GM23338 (cell line): Measurements from ENCODE around the gene BTBD9. TPM values are rescaled to one million over a fixed set of nuclear protein-coding genes. Genes with fewer than 3 reads are reported as not detected.

Experiments
- ATAC-seq: fragments of 200-7000 bp; cut with Tn5 transposase; 3 replicates; pipeline ENCODE4 v1.9.1; 2020
- DNase-seq: peaks from one replicate; pipeline ENCODE4 v3.0.0-alpha.2; 2015; ENCODE audit warnings: low spot score
- H2AFZ ChIP-seq: fragments of 200-600 bp; sonication (generic); 2 replicates; pipeline ENCODE4 v1.8.0; 2016; ENCODE audit warnings: antibody characterized with exemption, mild to moderate bottlenecking, moderate library complexity
- H3F3A ChIP-seq: fragments of 200-600 bp; sonication (generic); replicated peaks from 2 replicates; pipeline ENCODE4 v1.8.0; 2017; ENCODE audit warnings: antibody characterized with exemption, mixed run types, low read depth
- H3K27ac ChIP-seq: fragments of 200-600 bp; sonication (generic); 2 replicates; pipeline ENCODE4 v1.6.1; 2016; ENCODE audit warnings: low read depth
- H3K27me3 ChIP-seq: fragments of 200-600 bp; sonication (generic); 2 replicates; pipeline ENCODE4 v1.8.0; 2016; ENCODE audit warnings: mild to moderate bottlenecking, mixed run types, moderate library complexity; ENCODE audit not compliant: insufficient read depth
- H3K36me3 ChIP-seq: fragments of 200-600 bp; sonication (generic); 2 replicates; pipeline ENCODE4 v1.8.0; 2016; ENCODE audit warnings: mild to moderate bottlenecking; ENCODE audit not compliant: insufficient read depth
- H3K4me1 ChIP-seq: fragments of 200-600 bp; sonication (generic); 2 replicates; pipeline ENCODE4 v1.8.0; 2016; ENCODE audit warnings: mild to moderate bottlenecking, moderate library complexity; ENCODE audit not compliant: insufficient read depth
- H3K4me2 ChIP-seq: fragments of 200-600 bp; sonication (generic); 2 replicates; pipeline ENCODE4 v1.7.1; 2017; ENCODE audit warnings: mixed run types
- H3K4me3 ChIP-seq: fragments of 200-600 bp; sonication (generic); 2 replicates; pipeline ENCODE4 v1.6.1; 2016; ENCODE audit warnings: mixed run types
- H3K79me2 ChIP-seq: fragments of 200-600 bp; sonication (generic); replicated peaks from 2 replicates; pipeline ENCODE4 v1.8.0; 2017; ENCODE audit warnings: mild to moderate bottlenecking; ENCODE audit not compliant: insufficient read depth
- H3K9me2 ChIP-seq: fragments of 200-600 bp; sonication (generic); 2 replicates; pipeline ENCODE4 v1.8.0; 2017; ENCODE audit not compliant: insufficient read depth
- H4K20me1 ChIP-seq: fragments of 200-600 bp; sonication (generic); replicated peaks from 2 replicates; pipeline ENCODE4 v1.8.0; 2017; ENCODE audit warnings: mild to moderate bottlenecking; ENCODE audit not compliant: insufficient read depth
- H3K27ac Mint-ChIP-seq: 2 replicates; pipeline ENCODE4 v1.8.0; 2020; ENCODE audit warnings: inconsistent platforms, mild to moderate bottlenecking, moderate library complexity, mixed read lengths
- H3K27me3 Mint-ChIP-seq: 3 replicates; pipeline ENCODE4 v1.8.0; 2022; ENCODE audit warnings: low read depth, mild to moderate bottlenecking, moderate library complexity, mixed read lengths, inconsistent platforms; ENCODE audit not compliant: insufficient read depth, poor library complexity
- H3K36me3 Mint-ChIP-seq: 3 replicates; pipeline ENCODE4 v1.8.0; 2021; ENCODE audit warnings: low read depth, mild to moderate bottlenecking, inconsistent platforms, moderate library complexity, mixed read lengths
- H3K4me1 Mint-ChIP-seq: 3 replicates; pipeline ENCODE4 v1.8.0; 2020; ENCODE audit warnings: mild to moderate bottlenecking, inconsistent platforms, mixed read lengths
- H3K4me3 Mint-ChIP-seq: 3 replicates; pipeline ENCODE4 v1.8.0; 2021; ENCODE audit warnings: moderate library complexity, mild to moderate bottlenecking, inconsistent platforms, mixed read lengths
- H3K9me3 Mint-ChIP-seq: 3 replicates; pipeline ENCODE4 v1.8.0; 2020; ENCODE audit warnings: moderate library complexity, mild to moderate bottlenecking, inconsistent platforms, mixed read lengths
- CREB1 ChIP-seq: fragments of 250-450 bp; sonication (Bioruptor Pico); IDR thresholded peaks from 2 replicates; pipeline ENCODE4 v1.5.0; 2020; ENCODE audit warnings: low read depth, mild to moderate bottlenecking, moderate library complexity
- CTCF ChIP-seq, 2 experiments: fragments of 200-600 bp in 1 of 2; sonication (generic) in 1 of 2; conservative IDR thresholded peaks; 2 replicates each; pipeline versions ENCODE4 v1.5.1 to v1.6.1; 2016 to 2017; ENCODE audit warnings: antibody characterized with exemption in 2 of 2, low read depth in 2 of 2, mild to moderate bottlenecking in 2 of 2, moderate library complexity in 1 of 2
- EZH2 ChIP-seq: fragments of 200-600 bp; sonication (generic); IDR thresholded peaks from one replicate; pipeline ENCODE4 v1.8.0; 2017; ENCODE audit warnings: antibody characterized with exemption, mild to moderate bottlenecking, low read depth; ENCODE audit not compliant: unreplicated experiment
- EZH2phosphoT487 ChIP-seq: fragments of 200-600 bp; sonication (generic); IDR thresholded peaks from one replicate; pipeline ENCODE4 v1.8.1; 2018; ENCODE audit warnings: antibody characterized with exemption; ENCODE audit not compliant: unreplicated experiment
- JUNB ChIP-seq: IDR thresholded peaks from one replicate; pipeline ENCODE4 v1.6.1; 2016; ENCODE audit warnings: antibody characterized with exemption; ENCODE audit not compliant: unreplicated experiment
- NANOG ChIP-seq: IDR thresholded peaks from 2 replicates; pipeline ENCODE4 v1.6.1; 2016; ENCODE audit warnings: antibody characterized with exemption, borderline replicate concordance
- POLR2AphosphoS5 ChIP-seq: IDR thresholded peaks from 2 replicates; pipeline ENCODE4 v1.6.1; 2016; ENCODE audit warnings: antibody characterized with exemption, low read depth
- REST ChIP-seq: IDR thresholded peaks from one replicate; pipeline ENCODE4 v1.6.1; 2018; ENCODE audit warnings: antibody characterized with exemption; ENCODE audit not compliant: unreplicated experiment
- STAT1 ChIP-seq: IDR thresholded peaks from one replicate; pipeline ENCODE4 v1.6.1; 2016; ENCODE audit warnings: antibody characterized with exemption; ENCODE audit not compliant: unreplicated experiment
- ZNF114 ChIP-seq: fragments of 250-450 bp; sonication (Bioruptor Pico); IDR thresholded peaks from 2 replicates; pipeline ENCODE4 v1.5.0; 2020; ENCODE audit warnings: mild to moderate bottlenecking, moderate library complexity
- ZNF331 ChIP-seq: fragments of 250-450 bp; sonication (Bioruptor Pico); IDR thresholded peaks from 2 replicates; pipeline ENCODE4 v1.5.0; 2020; ENCODE audit warnings: low read depth, mild to moderate bottlenecking, moderate library complexity
- polyA plus RNA-seq: library from polyadenylated mRNA; unstranded; fragments of >200 nt; fragmentation: Nextera tagmentation; extraction: Ambion mirVana; gene quantifications from 2 replicates; pipeline ENCODE4 v1.2.1, GENCODE V29; 2016
- total RNA-seq: library from RNA; depleted of rRNA; stranded (reverse); fragments of >200 nt; shearing (Covaris generic); gene quantifications from 2 replicates; pipeline ENCODE4 v1.2.3, GENCODE V29; 2014
- TF ChIP-seq, protein P1 (sequence below): IDR thresholded peaks from 2 replicates; pipeline ENCODE4 v1.6.1; 2016; ENCODE audit warnings: antibody characterized with exemption
- TF ChIP-seq, protein P2 (sequence below): fragments of 250-450 bp; sonication (Bioruptor Pico); IDR thresholded peaks from 2 replicates; pipeline ENCODE4 v1.5.0; 2020; ENCODE audit warnings: mild to moderate bottlenecking, moderate library complexity

Gene BTBD9
- total and polyA plus RNA-seq, 2 experiments from 2014 or later, result 4.2 to 5.3 TPM

DNA sequence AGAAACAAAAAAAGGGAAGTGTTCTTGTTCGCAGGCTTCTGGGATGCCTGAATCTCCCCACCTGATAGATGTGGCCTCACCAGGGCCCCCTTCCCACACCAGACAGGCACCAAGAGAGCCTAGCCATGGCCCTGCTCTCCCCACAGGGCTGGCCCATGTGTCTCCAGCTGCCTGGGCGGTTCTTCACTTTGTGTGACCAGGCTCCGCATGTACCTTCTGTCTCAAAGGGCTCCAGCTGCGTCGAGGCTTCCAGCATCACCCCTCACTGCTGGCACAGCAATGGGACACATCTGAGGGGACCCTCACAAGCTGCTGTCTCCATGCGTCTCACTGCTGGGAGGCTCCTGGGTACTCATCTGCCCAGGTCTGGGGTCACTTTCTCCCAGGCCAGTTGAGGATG lies 457.3 kb downstream of the BTBD9 start:
- no peaks in the 10 kb centered on the region for H3K27me3 ChIP-seq
- TF ChIP-seq, protein P1, sequence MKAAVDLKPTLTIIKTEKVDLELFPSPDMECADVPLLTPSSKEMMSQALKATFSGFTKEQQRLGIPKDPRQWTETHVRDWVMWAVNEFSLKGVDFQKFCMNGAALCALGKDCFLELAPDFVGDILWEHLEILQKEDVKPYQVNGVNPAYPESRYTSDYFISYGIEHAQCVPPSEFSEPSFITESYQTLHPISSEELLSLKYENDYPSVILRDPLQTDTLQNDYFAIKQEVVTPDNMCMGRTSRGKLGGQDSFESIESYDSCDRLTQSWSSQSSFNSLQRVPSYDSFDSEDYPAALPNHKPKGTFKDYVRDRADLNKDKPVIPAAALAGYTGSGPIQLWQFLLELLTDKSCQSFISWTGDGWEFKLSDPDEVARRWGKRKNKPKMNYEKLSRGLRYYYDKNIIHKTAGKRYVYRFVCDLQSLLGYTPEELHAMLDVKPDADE, result no peak
- no peak for TF ChIP-seq REST
- no peak for TF ChIP-seq EZH2phosphoT487
- no peak for TF ChIP-seq NANOG
- TF ChIP-seq ZNF114 (CRISPR knock-in tag), result no peak
- no peak for TF ChIP-seq ZNF331
- TF ChIP-seq CTCF (conservative IDR thresholded peaks at IDR 0.05; ENCODE audit: low read depth in 2 of 2), result no peak
- TF ChIP-seq CREB1 (CRISPR knock-in tag), result no peak
- TF ChIP-seq, protein P2, sequence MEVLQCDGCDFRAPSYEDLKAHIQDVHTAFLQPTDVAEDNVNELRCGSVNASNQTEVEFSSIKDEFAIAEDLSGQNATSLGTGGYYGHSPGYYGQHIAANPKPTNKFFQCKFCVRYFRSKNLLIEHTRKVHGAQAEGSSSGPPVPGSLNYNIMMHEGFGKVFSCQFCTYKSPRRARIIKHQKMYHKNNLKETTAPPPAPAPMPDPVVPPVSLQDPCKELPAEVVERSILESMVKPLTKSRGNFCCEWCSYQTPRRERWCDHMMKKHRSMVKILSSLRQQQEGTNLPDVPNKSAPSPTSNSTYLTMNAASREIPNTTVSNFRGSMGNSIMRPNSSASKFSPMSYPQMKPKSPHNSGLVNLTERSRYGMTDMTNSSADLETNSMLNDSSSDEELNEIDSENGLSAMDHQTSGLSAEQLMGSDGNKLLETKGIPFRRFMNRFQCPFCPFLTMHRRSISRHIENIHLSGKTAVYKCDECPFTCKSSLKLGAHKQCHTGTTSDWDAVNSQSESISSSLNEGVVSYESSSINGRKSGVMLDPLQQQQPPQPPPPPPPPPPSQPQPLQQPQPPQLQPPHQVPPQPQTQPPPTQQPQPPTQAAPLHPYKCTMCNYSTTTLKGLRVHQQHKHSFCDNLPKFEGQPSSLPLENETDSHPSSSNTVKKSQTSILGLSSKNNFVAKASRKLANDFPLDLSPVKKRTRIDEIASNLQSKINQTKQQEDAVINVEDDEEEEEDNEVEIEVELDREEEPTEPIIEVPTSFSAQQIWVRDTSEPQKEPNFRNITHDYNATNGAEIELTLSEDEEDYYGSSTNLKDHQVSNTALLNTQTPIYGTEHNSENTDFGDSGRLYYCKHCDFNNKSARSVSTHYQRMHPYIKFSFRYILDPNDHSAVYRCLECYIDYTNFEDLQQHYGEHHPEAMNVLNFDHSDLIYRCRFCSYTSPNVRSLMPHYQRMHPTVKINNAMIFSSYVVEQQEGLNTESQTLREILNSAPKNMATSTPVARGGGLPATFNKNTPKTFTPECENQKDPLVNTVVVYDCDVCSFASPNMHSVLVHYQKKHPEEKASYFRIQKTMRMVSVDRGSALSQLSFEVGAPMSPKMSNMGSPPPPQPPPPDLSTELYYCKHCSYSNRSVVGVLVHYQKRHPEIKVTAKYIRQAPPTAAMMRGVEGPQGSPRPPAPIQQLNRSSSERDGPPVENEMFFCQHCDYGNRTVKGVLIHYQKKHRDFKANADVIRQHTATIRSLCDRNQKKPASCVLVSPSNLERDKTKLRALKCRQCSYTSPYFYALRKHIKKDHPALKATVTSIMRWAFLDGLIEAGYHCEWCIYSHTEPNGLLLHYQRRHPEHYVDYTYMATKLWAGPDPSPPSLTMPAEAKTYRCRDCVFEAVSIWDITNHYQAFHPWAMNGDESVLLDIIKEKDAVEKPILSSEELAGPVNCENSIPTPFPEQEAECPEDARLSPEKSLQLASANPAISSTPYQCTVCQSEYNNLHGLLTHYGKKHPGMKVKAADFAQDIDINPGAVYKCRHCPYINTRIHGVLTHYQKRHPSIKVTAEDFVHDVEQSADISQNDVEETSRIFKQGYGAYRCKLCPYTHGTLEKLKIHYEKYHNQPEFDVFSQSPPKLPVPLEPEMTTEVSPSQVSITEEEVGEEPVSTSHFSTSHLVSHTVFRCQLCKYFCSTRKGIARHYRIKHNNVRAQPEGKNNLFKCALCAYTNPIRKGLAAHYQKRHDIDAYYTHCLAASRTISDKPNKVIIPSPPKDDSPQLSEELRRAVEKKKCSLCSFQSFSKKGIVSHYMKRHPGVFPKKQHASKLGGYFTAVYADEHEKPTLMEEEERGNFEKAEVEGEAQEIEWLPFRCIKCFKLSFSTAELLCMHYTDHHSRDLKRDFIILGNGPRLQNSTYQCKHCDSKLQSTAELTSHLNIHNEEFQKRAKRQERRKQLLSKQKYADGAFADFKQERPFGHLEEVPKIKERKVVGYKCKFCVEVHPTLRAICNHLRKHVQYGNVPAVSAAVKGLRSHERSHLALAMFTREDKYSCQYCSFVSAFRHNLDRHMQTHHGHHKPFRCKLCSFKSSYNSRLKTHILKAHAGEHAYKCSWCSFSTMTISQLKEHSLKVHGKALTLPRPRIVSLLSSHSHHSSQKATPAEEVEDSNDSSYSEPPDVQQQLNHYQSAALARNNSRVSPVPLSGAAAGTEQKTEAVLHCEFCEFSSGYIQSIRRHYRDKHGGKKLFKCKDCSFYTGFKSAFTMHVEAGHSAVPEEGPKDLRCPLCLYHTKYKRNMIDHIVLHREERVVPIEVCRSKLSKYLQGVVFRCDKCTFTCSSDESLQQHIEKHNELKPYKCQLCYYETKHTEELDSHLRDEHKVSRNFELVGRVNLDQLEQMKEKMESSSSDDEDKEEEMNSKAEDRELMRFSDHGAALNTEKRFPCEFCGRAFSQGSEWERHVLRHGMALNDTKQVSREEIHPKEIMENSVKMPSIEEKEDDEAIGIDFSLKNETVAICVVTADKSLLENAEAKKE (CRISPR knock-in tag), result no peak
- TF ChIP-seq STAT1, result no peak
- no peak for TF ChIP-seq JUNB
- no peak for TF ChIP-seq EZH2
- TF ChIP-seq POLR2AphosphoS5, result no peak

More for the DNA sequence above, 457.3 kb downstream of the BTBD9 start:
- Histone ChIP-seq H3K27ac (no peak overlapping the region), H3F3A (no peaks in the 10 kb centered on the region), H3K4me1 (peaks cover 7% of the 10 kb centered on the region), H3K79me2 (no peaks in the 10 kb centered on the region), H3K36me3 (no peaks in the 10 kb centered on the region), H2AFZ (no peak overlapping the region), H4K20me1 (no peaks in the 10 kb centered on the region), H3K4me2 (no peak overlapping the region), H3K9me2 (no peaks in the 10 kb centered on the region), H3K4me3 (no peak overlapping the region)
- Mint-ChIP-seq H3K36me3 (no peaks in the 10 kb centered on the region), H3K9me3 (no peaks in the 10 kb centered on the region), H3K27ac (no peak overlapping the region), H3K4me3 (no peak overlapping the region), H3K4me1 (peaks cover 23% of the 10 kb centered on the region), H3K27me3 (peaks cover 15% of the 10 kb centered on the region)
- DNase-seq (no peak), ATAC-seq (no peak)
